Adipocyte (in vitro differentiated cells): ENCODE results near the gene BDKRB1.

Experiments
- DNase-seq: peaks from one replicate; pipeline ENCODE4 v3.0.0-alpha.2; 2015; ENCODE audit warnings: low read depth
- H3K27me3 ChIP-seq: replicated peaks from 2 replicates; pipeline ENCODE4 v1.7.0; 2013; ENCODE audit warnings: mild to moderate bottlenecking, low read length, moderate library complexity; ENCODE audit not compliant: control insufficient read depth, insufficient read depth
- H3K36me3 ChIP-seq: 2 replicates; pipeline ENCODE4 v1.7.0; 2013; ENCODE audit warnings: low read length, mild to moderate bottlenecking, moderate library complexity; ENCODE audit not compliant: control insufficient read depth, insufficient read depth, severe bottlenecking
- H3K4me1 ChIP-seq: 2 replicates; pipeline ENCODE4 v1.7.0; 2013; ENCODE audit warnings: mild to moderate bottlenecking, low read length, moderate library complexity; ENCODE audit not compliant: control insufficient read depth, insufficient read depth
- H3K4me3 ChIP-seq: 2 replicates; pipeline ENCODE4 v1.7.0; 2013; ENCODE audit warnings: mild to moderate bottlenecking, low read length, moderate library complexity
- H3K9ac ChIP-seq: 2 replicates; pipeline ENCODE4 v1.7.0; 2013; ENCODE audit warnings: mild to moderate bottlenecking, low read length, moderate library complexity
- H3K9me3 ChIP-seq: 2 replicates; pipeline ENCODE4 v1.7.0; 2013; ENCODE audit warnings: mild to moderate bottlenecking, low read length, moderate library complexity; ENCODE audit not compliant: control insufficient read depth

BDKRB1 gene

GRCh38 chr14:96263347-96264199 is 7.6 kb downstream of the BDKRB1 start:
- no peaks in the 10 kb centered on the region for H3K27me3 ChIP-seq
- no peak overlapping the region for H3K9ac ChIP-seq
- no peaks in the 10 kb centered on the region for H3K36me3 ChIP-seq
- H3K4me3 ChIP-seq = no peak overlapping the region
- H3K9me3 ChIP-seq = peaks cover 10% of the 10 kb centered on the region
- DNase-seq = no peak
- H3K4me1 ChIP-seq = peaks cover 17% of the 10 kb centered on the region

GRCh38 chr14:96264200-96264553 is 8.2 kb downstream of the BDKRB1 start:
- H3K9ac ChIP-seq = no peak overlapping the region
- peaks cover 8% of the 10 kb centered on the region for H3K9me3 ChIP-seq
- H3K4me1 ChIP-seq = peaks cover 21% of the 10 kb centered on the region
- H3K4me3 ChIP-seq = no peak overlapping the region
- H3K36me3 ChIP-seq = no peaks in the 10 kb centered on the region
- no peak for DNase-seq
- no peaks in the 10 kb centered on the region for H3K27me3 ChIP-seq

GRCh38 chr14:96264853-96265252 is 8.8 kb downstream of the BDKRB1 start:
- Histone ChIP-seq H3K4me3 (no peak overlapping the region), H3K4me1 (peaks cover 26% of the 10 kb centered on the region), H3K9ac (no peak overlapping the region), H3K27me3 (no peaks in the 10 kb centered on the region), H3K9me3 (peaks cover under 1% of the 10 kb centered on the region), H3K36me3 (no peaks in the 10 kb centered on the region)
- peak; percentile 46 for DNase-seq

- no peak overlapping the region for H3K9ac ChIP-seq
- no peaks in the 10 kb centered on the region for H3K27me3 ChIP-seq
- peaks cover 28% of the 10 kb centered on the region for H3K4me1 ChIP-seq
- no peak overlapping the region for H3K4me3 ChIP-seq
- no peak for DNase-seq
- H3K9me3 ChIP-seq = no peaks in the 10 kb centered on the region
- H3K36me3 ChIP-seq = no peaks in the 10 kb centered on the region
Measured at GRCh38 chr14:96265383-96266095, 9.5 kb downstream of the BDKRB1 start.

- no peaks in the 10 kb centered on the region for H3K27me3 ChIP-seq
- H3K9me3 ChIP-seq = no peaks in the 10 kb centered on the region
- peaks cover 24% of the 10 kb centered on the region for H3K4me1 ChIP-seq
- no peaks in the 10 kb centered on the region for H3K36me3 ChIP-seq
- peak; percentile 90 for DNase-seq
- no peak overlapping the region for H3K9ac ChIP-seq
- no peak overlapping the region for H3K4me3 ChIP-seq
Measured at GRCh38 chr14:96267336-96267735, 11.3 kb downstream of the BDKRB1 start.

GRCh38 chr14:96267916-96268315 is 11.9 kb downstream of the BDKRB1 start:
- H3K27me3 ChIP-seq = no peaks in the 10 kb centered on the region
- H3K9me3 ChIP-seq = peaks cover 5% of the 10 kb centered on the region
- no peak for DNase-seq
- no peak overlapping the region for H3K9ac ChIP-seq
- H3K4me1 ChIP-seq = peaks cover 24% of the 10 kb centered on the region
- H3K4me3 ChIP-seq = no peak overlapping the region
- no peaks in the 10 kb centered on the region for H3K36me3 ChIP-seq

- Histone ChIP-seq H3K4me3 (no peak overlapping the region), H3K36me3 (no peaks in the 10 kb centered on the region)
Measured at GRCh38 chr14:96268431-96269358, 12.7 kb downstream of the BDKRB1 start.

GRCh38 chr14:96269359-96269710 is 13.3 kb downstream of the BDKRB1 start:
- no peak for DNase-seq
- no peaks in the 10 kb centered on the region for H3K36me3 ChIP-seq
- H3K9me3 ChIP-seq = peaks cover 5% of the 10 kb centered on the region

More at GRCh38 chr14:96268431-96269358, 12.7 kb downstream of the BDKRB1 start:
- peaks cover 5% of the 10 kb centered on the region for H3K9me3 ChIP-seq
- H3K27me3 ChIP-seq = no peaks in the 10 kb centered on the region
- H3K4me1 ChIP-seq = peaks cover 28% of the 10 kb centered on the region
- peak; percentile 97 for DNase-seq
- no peak overlapping the region for H3K9ac ChIP-seq

GRCh38 chr14:96270565-96271420 is 14.8 kb downstream of the BDKRB1 start:
- H3K4me1 ChIP-seq = peaks cover 39% of the 10 kb centered on the region
- no peaks in the 10 kb centered on the region for H3K36me3 ChIP-seq
- no peak overlapping the region for H3K4me3 ChIP-seq
- no peaks in the 10 kb centered on the region for H3K27me3 ChIP-seq
- H3K9me3 ChIP-seq = peaks cover 5% of the 10 kb centered on the region
- DNase-seq = no peak
- no peak overlapping the region for H3K9ac ChIP-seq

More at GRCh38 chr14:96269359-96269710, 13.3 kb downstream of the BDKRB1 start:
- H3K27me3 ChIP-seq = no peaks in the 10 kb centered on the region
- no peak overlapping the region for H3K9ac ChIP-seq
- no peak overlapping the region for H3K4me3 ChIP-seq
- H3K4me1 ChIP-seq = peaks cover 28% of the 10 kb centered on the region

GRCh38 chr14:96271421-96271762 is 15.4 kb downstream of the BDKRB1 start:
- peaks cover 5% of the 10 kb centered on the region for H3K9me3 ChIP-seq
- H3K36me3 ChIP-seq = no peaks in the 10 kb centered on the region
- peaks cover 41% of the 10 kb centered on the region for H3K4me1 ChIP-seq
- no peak overlapping the region for H3K4me3 ChIP-seq
- H3K9ac ChIP-seq = no peak overlapping the region
- no peak for DNase-seq
- H3K27me3 ChIP-seq = no peaks in the 10 kb centered on the region
